ENCODE measurements around the gene LYZL4. TPM values are rescaled to one million over a fixed set of nuclear protein-coding genes. Genes with fewer than 3 reads are reported as not detected.
A peak's percentile ranks its signal among the peaks of the same experiment; 100 is the strongest.

LYZL4 gene
- total and polyA plus RNA-seq, 3 donors from 2014 or later, result 15.2 to 77.2 (median 28.7) TPM

DNA sequence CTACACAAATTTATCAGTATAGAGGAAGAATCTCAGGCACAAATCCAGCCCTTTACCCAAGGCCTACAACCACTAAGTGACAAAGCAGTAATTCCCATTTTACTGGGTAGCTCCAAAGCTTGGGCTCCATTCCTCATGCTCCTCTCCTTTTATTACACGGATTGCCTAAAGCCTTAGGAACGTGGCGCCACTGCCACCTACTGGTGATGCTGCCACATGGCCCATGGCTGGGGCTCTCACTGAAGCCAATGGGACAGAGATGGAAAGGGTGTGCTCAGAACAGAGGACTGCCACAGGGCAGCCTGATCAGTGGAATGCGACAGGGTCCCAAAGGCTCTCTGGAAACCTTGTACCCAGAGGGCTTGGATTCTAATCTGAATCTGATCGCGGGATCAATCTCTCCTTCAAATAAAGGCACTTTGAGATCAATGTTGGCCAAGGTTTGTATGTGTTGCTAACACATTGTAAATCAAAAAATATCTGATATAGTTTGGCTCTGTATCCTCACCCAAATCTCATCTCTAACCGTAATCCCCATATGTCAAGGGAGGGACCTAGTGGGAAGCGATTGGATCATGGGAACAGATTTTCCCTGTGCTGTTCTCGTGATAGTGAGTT is 33.5 kb upstream of the LYZL4 start:
- H3K4me1 ChIP-seq, result no peaks in the 10 kb centered on the region
- no peak overlapping the region for H3K4me3 ChIP-seq
- peak; percentile 88 for DNase-seq
- TF ChIP-seq, protein P1, sequence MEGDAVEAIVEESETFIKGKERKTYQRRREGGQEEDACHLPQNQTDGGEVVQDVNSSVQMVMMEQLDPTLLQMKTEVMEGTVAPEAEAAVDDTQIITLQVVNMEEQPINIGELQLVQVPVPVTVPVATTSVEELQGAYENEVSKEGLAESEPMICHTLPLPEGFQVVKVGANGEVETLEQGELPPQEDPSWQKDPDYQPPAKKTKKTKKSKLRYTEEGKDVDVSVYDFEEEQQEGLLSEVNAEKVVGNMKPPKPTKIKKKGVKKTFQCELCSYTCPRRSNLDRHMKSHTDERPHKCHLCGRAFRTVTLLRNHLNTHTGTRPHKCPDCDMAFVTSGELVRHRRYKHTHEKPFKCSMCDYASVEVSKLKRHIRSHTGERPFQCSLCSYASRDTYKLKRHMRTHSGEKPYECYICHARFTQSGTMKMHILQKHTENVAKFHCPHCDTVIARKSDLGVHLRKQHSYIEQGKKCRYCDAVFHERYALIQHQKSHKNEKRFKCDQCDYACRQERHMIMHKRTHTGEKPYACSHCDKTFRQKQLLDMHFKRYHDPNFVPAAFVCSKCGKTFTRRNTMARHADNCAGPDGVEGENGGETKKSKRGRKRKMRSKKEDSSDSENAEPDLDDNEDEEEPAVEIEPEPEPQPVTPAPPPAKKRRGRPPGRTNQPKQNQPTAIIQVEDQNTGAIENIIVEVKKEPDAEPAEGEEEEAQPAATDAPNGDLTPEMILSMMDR (IDR thresholded peaks at IDR 0.05), result peak; percentile 72 to 87 (median 84)
- no peak for TF ChIP-seq POLR2A (IDR thresholded peaks at IDR 0.05)
- H3K27ac ChIP-seq, result no peak overlapping the region
- no peaks in the 10 kb centered on the region for H3K9me3 ChIP-seq
- intact Hi-C loops (cut with DNase I; ENCODE audit: low total_unique reads), result loop anchor here (10.0 kb wide), 1 partner anchor 219 kb away; no protein-coding TSS in a partner anchor
- no peaks in the 10 kb centered on the region for H3K27me3 ChIP-seq
- 38 to 41% methylated on average over 9 of the region's 9 CpGs for WGBS, 2 donors
- no peaks in the 10 kb centered on the region for H3K36me3 ChIP-seq (ENCODE audit: low read depth, missing control alignments)

DNA sequence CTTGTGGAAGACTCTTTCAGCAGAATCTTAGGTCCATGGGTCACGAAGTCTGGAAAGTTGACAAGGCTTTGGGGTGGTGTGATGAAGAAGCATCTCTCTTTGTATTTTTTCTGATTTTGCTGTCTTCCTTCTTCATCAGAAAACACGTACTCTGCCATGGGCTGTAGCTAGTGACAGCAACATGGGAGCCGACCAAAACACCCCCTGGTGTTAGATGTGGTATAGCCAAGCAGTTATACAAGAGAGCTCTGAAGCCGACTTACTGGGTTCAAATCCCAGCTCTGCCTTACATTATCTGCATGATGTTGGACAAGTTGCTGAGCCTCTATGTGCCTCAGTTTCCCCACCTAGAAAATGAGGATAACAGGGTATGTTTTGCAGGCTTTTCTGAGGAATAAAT is 32.9 kb upstream of the LYZL4 start:
- Histone ChIP-seq H3K4me3 (no peak overlapping the region), H3K36me3 (ENCODE audit: low read depth, missing control alignments) (no peaks in the 10 kb centered on the region), H3K9me3 (no peaks in the 10 kb centered on the region), H3K27ac (no peak overlapping the region), H3K27me3 (no peaks in the 10 kb centered on the region), H3K4me1 (no peaks in the 10 kb centered on the region)
- WGBS, 2 donors, result 83 to 84% methylated on average over 4 of the region's 4 CpGs
- intact Hi-C loops (cut with DNase I; ENCODE audit: low total_unique reads), result loop anchor here (10.0 kb wide), 1 partner anchor 218 kb away; no protein-coding TSS in a partner anchor
- TF ChIP-seq, protein P1 (IDR thresholded peaks at IDR 0.05), result no peak
- no peak for TF ChIP-seq POLR2A (IDR thresholded peaks at IDR 0.05)
- DNase-seq, result no peak

DNA sequence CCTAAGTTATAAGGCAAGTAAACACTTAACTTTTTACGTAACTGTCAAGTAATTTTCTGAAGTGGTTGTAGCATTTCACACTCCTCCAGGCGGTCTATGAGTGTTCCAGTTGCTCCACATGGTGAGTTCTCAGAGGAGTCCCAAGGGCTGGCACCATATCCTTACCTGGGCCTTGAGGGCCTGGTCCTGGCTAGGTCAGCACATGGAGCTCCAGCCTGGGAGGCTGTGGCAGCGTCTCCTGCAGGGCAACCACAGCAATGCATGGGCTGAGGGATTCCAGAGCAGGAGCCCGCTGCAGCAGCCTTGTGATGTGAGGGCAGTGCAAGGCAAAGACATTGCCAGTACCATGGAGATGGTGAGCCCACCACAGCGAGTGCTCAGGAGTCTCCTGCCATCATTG is 32.2 kb upstream of the LYZL4 start:
- no peak for DNase-seq
- TF ChIP-seq POLR2A (IDR thresholded peaks at IDR 0.05), result no peak
- TF ChIP-seq, protein P1 (IDR thresholded peaks at IDR 0.05), result no peak
- intact Hi-C loops (cut with DNase I; ENCODE audit: low total_unique reads), result loop anchor here (10.0 kb wide), 1 partner anchor 218 kb away; no protein-coding TSS in a partner anchor
- H3K27ac ChIP-seq, result no peak overlapping the region
- H3K27me3 ChIP-seq, result no peaks in the 10 kb centered on the region
- no peaks in the 10 kb centered on the region for H3K36me3 ChIP-seq (ENCODE audit: low read depth, missing control alignments)
- no peaks in the 10 kb centered on the region for H3K9me3 ChIP-seq
- no peaks in the 10 kb centered on the region for H3K4me1 ChIP-seq
- WGBS, 2 donors, result 85 to 90% methylated on average over 4 to 5 of the region's 5 CpGs
- no peak overlapping the region for H3K4me3 ChIP-seq

DNA sequence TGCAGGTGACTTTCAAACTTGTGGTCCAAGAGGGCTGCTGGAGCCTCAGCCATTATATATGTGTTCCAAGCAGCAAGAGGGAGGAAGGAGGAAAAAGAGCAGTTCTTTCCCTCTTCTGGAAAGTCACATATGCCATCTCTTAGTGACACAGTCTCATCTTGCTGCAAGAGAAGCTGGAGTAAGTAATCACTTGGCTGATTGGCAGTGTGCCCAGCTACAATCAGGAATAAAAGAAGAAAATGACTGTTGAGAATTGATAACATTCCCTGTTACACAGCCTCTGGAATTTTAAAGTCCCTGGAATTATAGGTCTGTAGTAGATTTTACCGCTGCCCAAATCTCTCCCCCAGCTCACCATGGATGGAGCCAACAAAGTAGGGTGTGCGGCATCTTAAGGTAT is 31.4 kb upstream of the LYZL4 start:
- Histone ChIP-seq H3K4me3 (no peak overlapping the region), H3K36me3 (ENCODE audit: low read depth, missing control alignments) (no peaks in the 10 kb centered on the region), H3K27me3 (no peaks in the 10 kb centered on the region), H3K4me1 (no peaks in the 10 kb centered on the region), H3K9me3 (no peaks in the 10 kb centered on the region), H3K27ac (no peak overlapping the region)
- 58 to 61% methylated on average over 2 of the region's 2 CpGs for WGBS, 2 donors
- DNase-seq, result peak; percentile 38
- intact Hi-C loops (cut with DNase I; ENCODE audit: low total_unique reads), result loop anchor here (10.0 kb wide), 1 partner anchor 217 kb away; no protein-coding TSS in a partner anchor
- no peak for TF ChIP-seq POLR2A (IDR thresholded peaks at IDR 0.05)
- TF ChIP-seq, protein P1 (IDR thresholded peaks at IDR 0.05), result no peak

DNA sequence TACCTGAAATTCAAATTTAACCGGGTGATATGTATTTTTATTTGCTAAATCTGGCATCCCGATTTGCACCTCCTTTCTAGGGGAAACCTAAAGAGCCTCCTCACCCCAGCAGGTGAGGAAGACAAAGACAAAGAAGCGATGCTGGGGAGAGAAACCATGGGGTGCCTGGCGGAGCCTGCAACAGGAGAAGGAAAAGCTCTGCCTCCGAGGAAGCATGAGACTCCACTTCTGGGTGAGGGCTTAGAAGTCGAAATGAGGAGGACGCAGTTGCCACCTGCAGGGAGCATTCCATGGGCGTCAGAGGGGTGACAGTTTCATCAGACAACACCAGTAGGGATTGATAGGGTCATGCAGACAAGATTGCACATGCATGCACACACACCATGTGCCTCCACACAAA is 30.5 kb upstream of the LYZL4 start:
- intact Hi-C loops (cut with DNase I; ENCODE audit: low total_unique reads), result loop anchor here (10.0 kb wide), 1 partner anchor 216 kb away; no protein-coding TSS in a partner anchor
- H3K4me3 ChIP-seq, result no peak overlapping the region
- TF ChIP-seq POLR2A (IDR thresholded peaks at IDR 0.05), result no peak
- TF ChIP-seq, protein P1 (IDR thresholded peaks at IDR 0.05), result no peak
- no peaks in the 10 kb centered on the region for H3K9me3 ChIP-seq
- DNase-seq, result no peak
- 44 to 57% methylated on average over 8 of the region's 8 CpGs for WGBS, 2 donors
- no peaks in the 10 kb centered on the region for H3K4me1 ChIP-seq
- H3K27me3 ChIP-seq, result no peaks in the 10 kb centered on the region
- H3K27ac ChIP-seq, result no peak overlapping the region
- H3K36me3 ChIP-seq (ENCODE audit: low read depth, missing control alignments), result no peaks in the 10 kb centered on the region
